GM12864 (cell line): Measurements from ENCODE around the gene MYD88.

ENCODE experiments used
- DNase-seq: peaks from one replicate; pipeline ENCODE4 v3.0.0-alpha.2; 2011; ENCODE audit warnings: low read depth
- H3K4me3 ChIP-seq: 2 replicates; pipeline ENCODE4 v1.5.1; 2011; ENCODE audit warnings: mild to moderate bottlenecking, low read depth, low read length, control low read depth
- TF ChIP-seq, protein P1 (sequence below): IDR thresholded peaks from 2 replicates; pipeline ENCODE4 v1.5.1; 2011; ENCODE audit warnings: low read depth, mild to moderate bottlenecking, moderate library complexity, low read length, control low read depth, inconsistent platforms; ENCODE audit errors: missing control alignments

Gene MYD88

DNA sequence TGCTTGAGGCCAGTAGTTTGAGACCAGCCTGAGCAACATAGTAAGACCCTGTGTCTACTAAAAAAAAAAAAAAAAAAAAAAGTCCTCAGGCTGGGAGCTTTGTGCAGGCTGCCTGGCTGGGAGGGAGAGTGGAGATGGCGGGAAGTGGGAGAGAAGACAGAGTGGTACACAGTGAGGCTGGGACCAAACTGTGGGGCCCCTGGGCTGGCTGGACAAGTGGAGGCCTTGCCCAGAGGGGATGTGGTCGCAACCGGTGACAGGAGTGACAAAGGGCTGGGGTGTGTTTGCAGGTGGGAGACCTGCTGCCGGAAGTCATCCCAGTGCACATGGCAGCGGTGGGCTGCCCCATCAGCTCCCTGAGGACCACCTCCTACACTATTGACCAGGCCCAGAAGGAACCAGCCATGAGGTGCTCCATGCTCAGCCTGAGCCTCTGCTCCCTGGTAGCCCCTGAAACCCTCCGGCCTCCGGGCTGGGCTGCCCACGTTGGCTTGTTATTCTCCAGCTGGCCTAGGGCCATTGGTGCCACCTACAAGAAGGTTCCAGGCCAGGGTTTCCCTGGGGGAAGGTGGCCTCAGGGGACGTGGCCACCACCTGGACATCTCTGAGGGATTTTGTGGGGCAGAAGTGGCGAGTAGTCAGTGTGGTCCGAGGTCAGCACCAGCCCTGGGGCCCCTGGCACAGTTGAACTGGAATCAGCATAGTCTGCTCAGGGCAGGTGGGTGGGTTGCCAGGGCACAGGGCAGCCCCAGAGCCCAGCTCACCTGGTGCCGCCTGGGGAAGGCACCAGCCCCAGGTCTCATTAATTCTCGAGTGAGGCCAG is 24.2 kb upstream of the MYD88 start:
- no peak for DNase-seq
- TF ChIP-seq, protein P1, sequence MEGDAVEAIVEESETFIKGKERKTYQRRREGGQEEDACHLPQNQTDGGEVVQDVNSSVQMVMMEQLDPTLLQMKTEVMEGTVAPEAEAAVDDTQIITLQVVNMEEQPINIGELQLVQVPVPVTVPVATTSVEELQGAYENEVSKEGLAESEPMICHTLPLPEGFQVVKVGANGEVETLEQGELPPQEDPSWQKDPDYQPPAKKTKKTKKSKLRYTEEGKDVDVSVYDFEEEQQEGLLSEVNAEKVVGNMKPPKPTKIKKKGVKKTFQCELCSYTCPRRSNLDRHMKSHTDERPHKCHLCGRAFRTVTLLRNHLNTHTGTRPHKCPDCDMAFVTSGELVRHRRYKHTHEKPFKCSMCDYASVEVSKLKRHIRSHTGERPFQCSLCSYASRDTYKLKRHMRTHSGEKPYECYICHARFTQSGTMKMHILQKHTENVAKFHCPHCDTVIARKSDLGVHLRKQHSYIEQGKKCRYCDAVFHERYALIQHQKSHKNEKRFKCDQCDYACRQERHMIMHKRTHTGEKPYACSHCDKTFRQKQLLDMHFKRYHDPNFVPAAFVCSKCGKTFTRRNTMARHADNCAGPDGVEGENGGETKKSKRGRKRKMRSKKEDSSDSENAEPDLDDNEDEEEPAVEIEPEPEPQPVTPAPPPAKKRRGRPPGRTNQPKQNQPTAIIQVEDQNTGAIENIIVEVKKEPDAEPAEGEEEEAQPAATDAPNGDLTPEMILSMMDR = no peak

DNA sequence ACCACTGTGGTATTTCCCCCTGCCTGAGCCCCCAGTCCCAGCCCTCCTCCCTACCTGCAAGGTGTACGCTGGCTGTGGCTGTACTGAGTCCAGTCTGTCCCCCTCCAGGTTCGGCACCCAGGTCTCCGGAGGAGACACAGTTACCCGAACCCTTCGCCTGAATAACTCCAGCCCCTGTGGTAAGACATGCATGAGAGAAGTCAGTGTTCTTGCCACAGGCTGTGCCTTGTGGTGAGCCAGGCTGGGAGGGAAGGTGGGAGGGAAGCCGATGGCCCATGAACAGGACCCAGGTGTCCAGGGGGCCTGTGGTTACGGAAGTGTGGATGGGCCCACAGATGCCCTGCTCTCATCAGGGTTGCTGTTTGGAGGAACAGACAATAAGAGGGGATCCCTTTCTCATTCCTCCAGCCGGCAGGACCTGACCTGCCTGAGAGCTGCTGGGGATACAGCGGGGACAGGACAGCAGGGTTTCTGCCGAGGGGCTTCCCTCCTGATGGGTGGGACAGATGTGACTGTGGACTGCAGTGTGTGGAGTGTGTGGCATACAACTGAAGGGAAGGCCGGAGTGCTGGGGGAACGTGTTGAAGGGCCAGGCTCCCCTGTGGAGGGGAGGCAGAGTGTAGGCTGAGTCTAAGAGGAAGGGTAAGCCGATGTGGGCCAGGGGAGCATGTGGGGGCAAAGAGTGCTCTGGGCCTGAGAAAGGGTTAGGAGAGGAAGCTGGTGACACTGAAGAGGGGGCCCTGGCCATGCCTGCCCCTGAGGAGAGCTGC is 23.4 kb upstream of the MYD88 start:
- TF ChIP-seq, protein P1 = no peak
- DNase-seq = no peak
- no peak overlapping the region for H3K4me3 ChIP-seq

More for the DNA sequence above, 24.2 kb upstream of the MYD88 start:
- H3K4me3 ChIP-seq = no peak overlapping the region

DNA sequence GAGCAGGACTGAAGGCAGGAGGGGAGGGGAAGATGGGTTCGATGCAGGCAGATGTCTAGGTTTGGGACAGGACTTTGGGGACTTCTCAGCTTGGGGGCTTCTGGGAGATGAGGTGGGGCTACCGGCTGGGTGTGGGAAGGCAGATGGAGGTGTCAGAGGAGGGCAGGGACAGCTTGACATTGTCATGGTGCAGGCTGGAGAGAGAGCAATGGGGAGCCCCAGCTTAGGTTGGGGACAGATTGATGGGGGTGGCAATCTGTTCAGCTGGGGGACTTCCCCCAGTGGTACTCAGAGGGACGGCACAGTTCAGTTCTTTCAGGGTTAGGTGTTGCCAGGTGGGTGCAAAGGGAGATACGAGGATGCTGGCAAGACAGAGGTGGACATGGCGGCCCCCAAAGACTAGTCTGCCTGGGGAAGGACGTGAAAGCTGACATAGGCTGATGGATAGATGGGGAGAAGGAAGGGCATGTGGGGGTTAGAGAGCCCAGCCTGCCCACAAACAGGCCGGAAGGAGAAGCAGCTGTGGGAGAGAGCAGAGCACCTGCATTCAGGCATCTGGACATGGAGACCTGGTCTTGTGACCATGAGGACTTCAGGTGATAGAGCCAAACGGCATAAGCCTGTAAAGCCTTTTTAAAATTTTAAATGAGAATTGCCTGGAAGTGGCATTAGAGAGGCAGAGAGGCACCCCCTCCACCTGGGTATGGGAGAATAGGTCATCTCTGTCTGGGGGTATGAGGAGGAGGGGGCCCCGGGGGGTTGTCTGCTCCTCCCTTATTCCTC is 22.6 kb upstream of the MYD88 start:
- DNase-seq = no peak
- TF ChIP-seq, protein P1 = no peak
- H3K4me3 ChIP-seq = no peak overlapping the region

DNA sequence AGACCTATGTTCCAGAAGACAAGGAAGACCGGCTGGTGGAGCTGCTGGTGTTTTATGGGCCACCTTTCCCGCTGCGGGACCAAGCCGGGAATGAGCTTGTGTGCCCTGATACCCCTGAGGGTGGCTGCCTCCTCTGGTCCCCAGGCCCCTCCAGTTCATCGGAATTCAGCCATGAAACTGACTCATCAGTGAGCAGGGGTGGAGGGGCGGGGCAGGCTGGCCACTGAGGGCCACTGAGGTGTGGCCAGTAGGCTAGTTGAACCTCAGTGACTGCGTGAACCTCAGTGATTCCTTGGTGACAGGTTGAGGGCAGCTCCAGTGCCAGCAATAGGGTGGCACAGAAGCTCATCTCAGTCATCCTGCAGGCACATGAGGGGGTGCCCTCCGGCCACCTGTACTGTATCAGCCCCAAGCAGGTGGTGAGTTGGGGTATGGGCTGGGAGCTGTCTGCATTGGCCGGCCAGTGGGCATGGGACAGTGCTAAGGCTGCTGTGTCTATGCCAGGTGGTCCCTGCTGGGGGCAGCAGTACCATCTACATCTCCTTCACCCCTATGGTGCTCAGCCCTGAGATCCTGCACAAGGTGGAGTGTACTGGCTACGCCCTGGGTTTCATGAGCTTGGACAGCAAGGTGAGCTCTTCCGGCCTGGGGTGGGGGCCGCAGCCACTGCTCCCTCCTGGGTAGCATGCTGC is 21.8 kb upstream of the MYD88 start:
- TF ChIP-seq, protein P1 = no peak

DNA sequence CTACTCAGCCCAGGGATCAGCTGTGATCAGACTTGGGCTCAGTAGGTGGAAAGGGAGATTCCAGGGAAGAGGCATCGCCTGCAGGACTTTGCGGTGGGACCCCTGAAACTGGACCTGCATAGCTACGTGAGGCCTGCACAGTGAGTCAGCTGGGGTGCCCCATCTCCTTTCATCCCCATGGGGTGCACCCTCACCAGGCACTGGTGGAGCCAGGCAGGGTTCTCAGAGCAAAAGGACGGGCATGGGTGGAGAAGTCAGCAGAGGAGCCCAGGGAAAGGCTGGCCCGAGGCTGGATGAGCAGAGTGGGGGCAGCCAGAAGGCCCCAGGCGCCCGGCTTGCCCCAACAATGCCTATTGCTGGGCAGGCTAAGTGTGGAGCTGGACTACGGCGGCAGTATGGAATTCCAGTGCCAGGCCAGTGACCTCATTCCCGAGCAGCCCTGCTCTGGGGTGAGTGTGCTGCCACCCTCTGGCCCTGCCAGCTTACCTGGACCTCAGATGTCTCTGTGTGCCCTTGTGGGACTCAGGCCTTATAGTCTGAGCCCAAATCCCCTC is 21.2 kb upstream of the MYD88 start:
- no peak overlapping the region for H3K4me3 ChIP-seq
- DNase-seq = no peak
- TF ChIP-seq, protein P1 = no peak

More for the DNA sequence above, 21.8 kb upstream of the MYD88 start:
- no peak overlapping the region for H3K4me3 ChIP-seq
- no peak for DNase-seq
